Natural killer cell (primary cell): ENCODE data around the gene GRIN2A. TPM values are rescaled to one million over a fixed set of nuclear protein-coding genes. Genes with fewer than 3 reads are reported as not detected.

Experiments
- ATAC-seq, 3 donors: fragments of 150-1000 bp in 2 of 3; fragments of 200-7000 bp in 1 of 3; cut with Tn5 transposase; 1 replicate in 1 of 3; 2 replicates in 2 of 3; pipeline ENCODE4 v1.10.0; 2021; ENCODE audit warnings: mild to moderate bottlenecking in 2 of 3, moderate library complexity in 2 of 3
- DNase-seq, 2 donors: peaks; one replicate each; pipeline versions ENCODE4 v3.0.0 to v3.0.0-alpha.2; 2013 to 2021; ENCODE audit warnings: mixed read lengths in 1 of 2
- H3K27ac ChIP-seq: one replicate; pipeline ENCODE4 v1.5.1; 2013; ENCODE audit warnings: mild to moderate bottlenecking, low read length
- H3K27me3 ChIP-seq: one replicate; pipeline ENCODE4 v1.6.1; 2013; ENCODE audit warnings: low read length; ENCODE audit not compliant: control insufficient read depth, insufficient read depth
- H3K36me3 ChIP-seq: one replicate; pipeline ENCODE4 v1.6.1; 2013; ENCODE audit warnings: low read length; ENCODE audit not compliant: control insufficient read depth, insufficient read depth
- H3K4me1 ChIP-seq: one replicate; pipeline ENCODE4 v1.6.1; 2013; ENCODE audit warnings: low read length; ENCODE audit not compliant: control insufficient read depth, insufficient read depth
- H3K4me3 ChIP-seq: one replicate; pipeline ENCODE4 v1.5.1; 2013; ENCODE audit warnings: low read length
- H3K9me3 ChIP-seq: one replicate; pipeline ENCODE4 v1.6.1; 2013; ENCODE audit warnings: low read length; ENCODE audit not compliant: control insufficient read depth, insufficient read depth
- H3K27ac Mint-ChIP-seq, 2 donors: one replicate each; pipeline ENCODE4 v1.8.0; 2022; ENCODE audit warnings: mild to moderate bottlenecking in 2 of 2, mixed read lengths in 2 of 2, moderate library complexity in 1 of 2
- H3K27me3 Mint-ChIP-seq, 2 donors: one replicate each; pipeline ENCODE4 v1.8.0; 2022; ENCODE audit warnings: low read depth in 2 of 2, mixed read lengths in 2 of 2
- H3K36me3 Mint-ChIP-seq: one replicate; pipeline ENCODE4 v1.8.0; 2022; ENCODE audit warnings: mixed read lengths
- H3K4me1 Mint-ChIP-seq, 2 donors: one replicate each; pipeline ENCODE4 v1.8.0; 2022; ENCODE audit warnings: mixed read lengths in 2 of 2
- H3K4me3 Mint-ChIP-seq: one replicate; pipeline ENCODE4 v1.8.0; 2022; ENCODE audit warnings: mild to moderate bottlenecking, moderate library complexity, mixed read lengths
- H3K9me3 Mint-ChIP-seq, 2 donors: one replicate each; pipeline ENCODE4 v1.8.0; 2022; ENCODE audit warnings: mixed read lengths in 2 of 2
- CTCF ChIP-seq: fragments of 200-600 bp; IDR thresholded peaks from one replicate; pipeline ENCODE4 v1.8.0; 2022; ENCODE audit warnings: antibody characterized with exemption
- WGBS: methylation state at CpG from one replicate; pipeline ENCODE4 v1.1.7; 2013; ENCODE audit warnings: missing lambda C conversion rate; ENCODE audit not compliant: insufficient coverage; 5-methylcytosine and 5-hydroxymethylcytosine counted together
- intact Hi-C: fragments of 100-400 bp; cut with micrococcal nuclease; formaldehyde crosslinking; loops from one replicate; pipeline ENCODE4 v1.14.2; 2022
- total RNA-seq, 4 donors: library from RNA; stranded (reverse); fragments of 120-200 nt in 1 of 4; gene quantifications; one replicate each; pipeline versions ENCODE4 v1.2.3 to v1.2.4, GENCODE V29; 2013 to 2022

Gene GRIN2A
- total RNA-seq, 3 donors from 2014 or later (not counting 1 experiment from before 2014, with no cell fraction given) = not detected

GRCh38 chr16:9950658-9951057, 231.6 kb downstream of the GRIN2A start:
- Histone ChIP-seq H3K27ac (no peak overlapping the region), H3K9me3 (no peaks in the 10 kb centered on the region), H3K36me3 (no peaks in the 10 kb centered on the region), H3K27me3 (no peaks in the 10 kb centered on the region), H3K4me1 (no peaks in the 10 kb centered on the region), H3K4me3 (no peak overlapping the region)
- DNase-seq (no peak), ATAC-seq (no peak)
- Mint-ChIP-seq H3K4me3 (no peak overlapping the region), H3K27me3 (peaks cover 0 to 3% of the 10 kb centered on the region in 2 donors), H3K4me1 (no peaks in the 10 kb centered on the region), H3K9me3 (peaks cover 2 to 12% of the 10 kb centered on the region in 2 donors), H3K27ac (no peak overlapping the region), H3K36me3 (no peaks in the 10 kb centered on the region)
- WGBS = 80% methylated on average over 5 of the region's 7 CpGs
- TF ChIP-seq CTCF = no peak
- intact Hi-C loops = no loop called here

GRCh38 chr16:9949396-9949795, 232.8 kb downstream of the GRIN2A start:
- Histone ChIP-seq H3K4me1 (no peaks in the 10 kb centered on the region), H3K4me3 (no peak overlapping the region), H3K9me3 (no peaks in the 10 kb centered on the region), H3K36me3 (no peaks in the 10 kb centered on the region), H3K27ac (no peak overlapping the region), H3K27me3 (no peaks in the 10 kb centered on the region)
- ATAC-seq = no peak
- no peak for TF ChIP-seq CTCF
- peaks cover 0 to 3% of the 10 kb centered on the region in 2 donors for H3K27me3 Mint-ChIP-seq
- H3K4me3 Mint-ChIP-seq = no peak overlapping the region
- no peak for DNase-seq
- H3K9me3 Mint-ChIP-seq = peaks cover 2 to 12% of the 10 kb centered on the region in 2 donors
- H3K4me1 Mint-ChIP-seq = no peaks in the 10 kb centered on the region
- H3K36me3 Mint-ChIP-seq = no peaks in the 10 kb centered on the region
- 85% methylated on average over 5 of the region's 5 CpGs for WGBS
- no peak overlapping the region for H3K27ac Mint-ChIP-seq
- intact Hi-C loops = no loop called here

- TF ChIP-seq CTCF = no peak
- Histone ChIP-seq H3K4me1 (no peaks in the 10 kb centered on the region), H3K27me3 (no peaks in the 10 kb centered on the region), H3K27ac (no peak overlapping the region), H3K9me3 (no peaks in the 10 kb centered on the region), H3K36me3 (no peaks in the 10 kb centered on the region), H3K4me3 (no peak overlapping the region)
- H3K27ac Mint-ChIP-seq = no peak overlapping the region
- no peak overlapping the region for H3K4me3 Mint-ChIP-seq
- DNase-seq = no peak
- ATAC-seq = no peak
- no peaks in the 10 kb centered on the region for H3K4me1 Mint-ChIP-seq
- peaks cover 2 to 15% of the 10 kb centered on the region in 2 donors for H3K9me3 Mint-ChIP-seq
- intact Hi-C loops = no loop called here
- no peaks in the 10 kb centered on the region for H3K36me3 Mint-ChIP-seq
- 79% methylated on average over 3 of the region's 4 CpGs for WGBS
- H3K27me3 Mint-ChIP-seq = peaks cover 0 to 3% of the 10 kb centered on the region in 2 donors
Observed at GRCh38 chr16:9948933-9949332, 233.3 kb downstream of the GRIN2A start.

DNA sequence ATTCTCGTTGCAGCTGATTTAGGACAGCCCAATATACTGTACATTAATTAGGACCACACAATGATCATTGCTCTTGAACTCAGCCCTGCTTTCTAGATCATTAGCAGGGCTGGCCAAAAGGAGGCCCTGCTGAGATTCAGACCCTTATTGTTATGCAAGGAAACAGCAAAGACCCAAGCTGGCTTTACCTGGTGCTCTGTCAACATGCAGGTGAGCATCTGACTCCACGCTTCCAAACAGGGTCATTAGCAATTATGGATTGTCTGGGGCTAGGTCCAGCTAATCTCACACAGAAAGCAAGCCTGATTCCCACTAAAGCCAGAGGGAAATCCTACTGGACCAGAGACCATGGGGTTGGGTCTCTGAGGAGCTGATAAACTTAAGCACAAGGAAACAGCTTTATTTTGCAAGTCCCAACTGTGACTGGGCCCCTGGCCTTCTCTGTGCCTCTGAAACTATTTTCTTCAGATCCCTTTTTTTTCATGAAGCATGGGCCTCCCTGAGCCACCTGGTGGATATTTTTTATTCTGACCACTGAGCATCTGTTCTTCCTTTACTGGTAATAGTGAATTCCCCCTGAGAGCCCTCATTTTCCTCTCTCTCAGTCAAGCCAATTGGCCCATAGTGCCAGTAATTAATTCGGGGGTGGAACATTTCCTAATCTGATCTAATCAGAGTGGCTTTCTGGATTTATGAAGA, 236.1 kb downstream of the GRIN2A start:
- no peak for DNase-seq
- no peak for ATAC-seq
- Mint-ChIP-seq H3K27me3 (peaks cover 0 to 3% of the 10 kb centered on the region in 2 donors), H3K27ac (no peak overlapping the region), H3K4me3 (no peak overlapping the region), H3K9me3 (peaks cover 2 to 15% of the 10 kb centered on the region in 2 donors), H3K36me3 (no peaks in the 10 kb centered on the region), H3K4me1 (no peaks in the 10 kb centered on the region)
- no peak overlapping the region for H3K27ac ChIP-seq
- H3K4me1 ChIP-seq = no peaks in the 10 kb centered on the region
- 86% methylated on average over 3 of the region's 3 CpGs for WGBS
- no peaks in the 10 kb centered on the region for H3K9me3 ChIP-seq
- no peak for TF ChIP-seq CTCF
- H3K36me3 ChIP-seq = no peaks in the 10 kb centered on the region
- intact Hi-C loops = no loop called here
- no peaks in the 10 kb centered on the region for H3K27me3 ChIP-seq
- H3K4me3 ChIP-seq = no peak overlapping the region
